Measurements from ENCODE around the gene B9D2. TPM values are rescaled to one million over a fixed set of nuclear protein-coding genes. Genes with fewer than 3 reads are reported as not detected.

The B9D2 gene
- total RNA-seq, 1 experiment from 2014 or later, result 10.8 TPM

GRCh38 chr19:41321204-41321599, 42.7 kb downstream of the B9D2 start:
- intact Hi-C loops (cut with micrococcal nuclease; ENCODE audit: unreplicated experiment), result loop anchor here (2.0 to 10.0 kb wide), 2 partner anchors 110 to 254 kb away; partner anchors contain the start of gene CEACAM21
- CTCF ChIA-PET, result interaction anchor here (1.2 to 1.8 kb wide), 2 partner anchors 12 to 32 kb away, joined by 4 to 7 read pairs; no protein-coding TSS in a partner anchor
- H3K4me1 ChIP-seq (replicated peaks; ENCODE audit: insufficient read depth), result no peaks in the 10 kb centered on the region; the same call in 1 of the 2 replicates

DNA sequence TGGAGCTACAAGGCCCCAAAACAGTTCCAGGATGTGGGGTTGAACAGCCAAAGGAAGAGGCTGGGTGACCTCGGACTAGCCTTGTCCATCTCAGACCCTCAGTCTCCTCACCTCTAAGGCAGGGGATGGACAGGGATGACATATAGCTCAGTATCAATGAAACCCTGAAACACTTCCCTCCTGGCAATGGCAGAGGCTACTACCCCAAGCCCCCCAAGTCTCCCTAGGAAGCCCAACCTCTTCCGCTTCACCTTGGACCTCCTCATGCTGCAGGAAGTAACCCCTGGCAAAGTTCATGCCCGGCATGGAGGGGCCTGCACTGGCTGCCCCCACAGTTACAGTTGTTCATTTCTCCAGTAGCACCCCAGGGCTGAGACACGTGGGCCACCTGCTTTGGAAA, 43.4 kb downstream of the B9D2 start:
- BruUV-seq (replicated peaks), result no TSS peak
- H2AFZ ChIP-seq, result no peak overlapping the region
- no peak for TF ChIP-seq EZH2 (IDR thresholded peaks at IDR 0.05; ENCODE audit: low read depth)
- no peak for TF ChIP-seq CTCF (conservative IDR thresholded peaks at IDR 0.05)
- H3K27ac ChIP-seq, result no peak overlapping the region
- no peaks in the 10 kb centered on the region for H3K9me3 ChIP-seq (ENCODE audit: insufficient read depth, low read depth)
- intact Hi-C loops (cut with micrococcal nuclease; ENCODE audit: unreplicated experiment), result loop anchor here (2.0 to 10.0 kb wide), 2 partner anchors 110 to 254 kb away; partner anchors contain the start of gene CEACAM21
- DNase-seq, result no peak
- H3K9me2 ChIP-seq (ENCODE audit: insufficient read depth), result no peaks in the 10 kb centered on the region
- no peaks in the 10 kb centered on the region; the same call in 1 of the 2 replicates for H3K4me1 ChIP-seq (replicated peaks; ENCODE audit: insufficient read depth)
- H3F3A ChIP-seq (ENCODE audit: insufficient read depth, low read depth), result peaks cover 23% of the 10 kb centered on the region
- H4K20me1 ChIP-seq (ENCODE audit: insufficient read depth), result peaks cover 3% of the 10 kb centered on the region; the same call in 1 of the 2 replicates
- H3K4me3 ChIP-seq, result no peak overlapping the region
- POLR2A ChIA-PET (ENCODE audit: unreplicated experiment), result interaction anchor here (0.6 kb wide), 1 partner anchor 89 kb away, joined by 3 read pairs; no protein-coding TSS in a partner anchor
- H3K79me2 ChIP-seq (ENCODE audit: low read depth), result no peaks in the 10 kb centered on the region
- no peaks in the 10 kb centered on the region for H3K36me3 ChIP-seq (ENCODE audit: low read depth)
- H3K4me2 ChIP-seq, result no peak overlapping the region
- CTCF ChIA-PET, result interaction anchor here (1.8 kb wide), 1 partner anchor 12 kb away, joined by 4 read pairs; no protein-coding TSS in a partner anchor
- no peaks in the 10 kb centered on the region for H3K27me3 ChIP-seq (ENCODE audit: insufficient read depth, low read depth)

More at GRCh38 chr19:41321204-41321599, 42.7 kb downstream of the B9D2 start:
- Histone ChIP-seq H3K4me2 (no peak overlapping the region), H4K20me1 (ENCODE audit: insufficient read depth) (peaks cover 3% of the 10 kb centered on the region; the same call in 1 of the 2 replicates), H3K79me2 (ENCODE audit: low read depth) (no peaks in the 10 kb centered on the region), H3K36me3 (ENCODE audit: low read depth) (no peaks in the 10 kb centered on the region), H3K27me3 (ENCODE audit: insufficient read depth, low read depth) (no peaks in the 10 kb centered on the region), H3K9me2 (ENCODE audit: insufficient read depth) (no peaks in the 10 kb centered on the region), H3K27ac (no peak overlapping the region), H2AFZ (no peak overlapping the region), H3K9me3 (ENCODE audit: insufficient read depth, low read depth) (no peaks in the 10 kb centered on the region), H3K4me3 (no peak overlapping the region), H3F3A (ENCODE audit: insufficient read depth, low read depth) (peaks cover 23% of the 10 kb centered on the region)
- TF ChIP-seq EZH2 (IDR thresholded peaks at IDR 0.05; ENCODE audit: low read depth) (no peak), CTCF (conservative IDR thresholded peaks at IDR 0.05) (no peak)
- POLR2A ChIA-PET (ENCODE audit: unreplicated experiment), result interaction anchor here (0.6 to 0.7 kb wide), 2 partner anchors 10 to 88 kb away, joined by 3 read pairs; no protein-coding TSS in a partner anchor
- no peak for DNase-seq
- no TSS peak for BruUV-seq (replicated peaks)

DNA sequence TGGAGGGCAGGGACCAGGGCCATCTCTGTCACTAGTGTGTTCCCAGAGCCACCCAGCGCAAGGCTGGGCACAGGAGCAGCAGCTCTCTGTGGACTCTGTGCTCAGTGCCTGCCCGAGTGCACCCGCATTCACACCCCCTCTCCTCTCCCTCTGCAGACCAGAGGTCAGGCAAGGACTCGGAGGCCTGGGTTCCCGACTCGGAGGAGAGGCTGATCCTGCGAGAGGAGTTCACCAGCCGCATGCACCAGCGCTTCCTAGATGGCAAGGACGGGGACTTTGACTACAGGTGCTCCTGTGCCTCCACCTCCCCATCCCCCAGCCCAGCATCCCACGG, 43.8 kb downstream of the B9D2 start:
- Histone ChIP-seq H2AFZ (no peak overlapping the region), H3K27ac (no peak overlapping the region), H3K79me2 (ENCODE audit: low read depth) (no peaks in the 10 kb centered on the region), H3K9me2 (ENCODE audit: insufficient read depth) (no peaks in the 10 kb centered on the region), H3K27me3 (ENCODE audit: insufficient read depth, low read depth) (no peaks in the 10 kb centered on the region), H3K4me3 (no peak overlapping the region), H3K4me2 (no peak overlapping the region), H3K4me1 (replicated peaks; ENCODE audit: insufficient read depth) (no peaks in the 10 kb centered on the region; the same call in 1 of the 2 replicates), H3K36me3 (ENCODE audit: low read depth) (no peaks in the 10 kb centered on the region), H3K9me3 (ENCODE audit: insufficient read depth, low read depth) (no peaks in the 10 kb centered on the region), H3F3A (ENCODE audit: insufficient read depth, low read depth) (peaks cover 23% of the 10 kb centered on the region), H4K20me1 (ENCODE audit: insufficient read depth) (peaks cover 3% of the 10 kb centered on the region; the same call in 1 of the 2 replicates)
- DNase-seq, result no peak
- intact Hi-C loops (cut with micrococcal nuclease; ENCODE audit: unreplicated experiment), result loop anchor here (2.0 to 10.0 kb wide), 2 partner anchors 111 to 255 kb away; partner anchors contain the start of gene CEACAM21
- TF ChIP-seq EZH2 (IDR thresholded peaks at IDR 0.05; ENCODE audit: low read depth), result no peak
- TF ChIP-seq CTCF (conservative IDR thresholded peaks at IDR 0.05), result no peak
- CTCF ChIA-PET, result no interaction called here
- POLR2A ChIA-PET (ENCODE audit: unreplicated experiment), result no interaction called here
- no TSS peak for BruUV-seq (replicated peaks)
